Measurements from ENCODE around the gene PILRA. TPM values are rescaled to one million over a fixed set of nuclear protein-coding genes. Genes with fewer than 3 reads are reported as not detected.

PILRA gene
- total and polyA plus RNA-seq, 2 of the 13 experiments (the other 11 are each of a cell fraction or from before 2014, with no cell fraction given): 0.13 to 1.3 TPM

DNA sequence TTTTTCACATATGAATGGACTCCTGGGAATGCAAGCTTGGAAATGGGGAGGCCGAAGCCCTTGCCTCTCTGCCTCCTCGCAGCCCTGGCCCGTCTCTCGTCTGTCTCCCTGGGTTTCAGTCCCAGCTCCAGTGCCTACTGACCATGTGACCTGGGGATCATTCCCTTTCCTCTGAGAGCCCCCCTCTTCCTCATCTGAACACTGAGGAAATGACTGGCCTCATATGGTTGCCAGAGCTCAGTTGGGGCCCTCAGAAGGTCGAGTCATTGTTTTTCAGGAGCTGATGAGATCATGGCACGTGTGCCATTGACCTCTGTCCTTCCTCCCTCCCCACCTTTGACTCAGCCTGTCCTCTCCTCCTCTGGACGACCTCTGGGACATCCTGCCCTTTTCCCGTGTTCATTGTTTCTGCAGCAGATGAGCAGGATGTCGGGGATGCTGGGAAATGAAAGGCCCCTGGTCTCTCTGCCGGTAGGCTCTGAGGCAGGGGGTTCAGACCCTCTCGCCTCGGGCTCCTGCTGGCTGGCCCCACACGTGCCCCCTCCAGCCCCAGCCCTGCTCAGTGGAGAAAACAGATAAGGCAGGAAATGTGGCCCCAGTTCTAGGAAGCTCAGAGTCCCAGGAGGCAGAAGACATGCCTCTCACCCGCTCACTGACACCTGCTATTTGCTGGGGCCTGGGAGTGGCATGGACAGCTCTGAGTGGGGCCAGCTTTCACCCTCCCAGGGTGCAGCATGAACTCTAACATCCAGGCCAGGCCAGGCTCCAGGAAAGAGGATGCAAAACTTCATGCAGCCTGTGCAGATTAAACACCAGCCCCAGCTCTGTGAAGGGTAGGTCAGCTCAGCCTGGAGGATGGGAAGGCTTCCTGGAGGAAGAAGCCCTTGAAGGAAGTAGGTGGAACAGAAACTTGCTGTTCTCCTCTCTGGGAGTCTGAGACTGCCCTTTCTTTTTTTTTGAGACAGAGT lies 71.3 kb downstream of the PILRA start (continued):
- TF ChIP-seq, protein P1, sequence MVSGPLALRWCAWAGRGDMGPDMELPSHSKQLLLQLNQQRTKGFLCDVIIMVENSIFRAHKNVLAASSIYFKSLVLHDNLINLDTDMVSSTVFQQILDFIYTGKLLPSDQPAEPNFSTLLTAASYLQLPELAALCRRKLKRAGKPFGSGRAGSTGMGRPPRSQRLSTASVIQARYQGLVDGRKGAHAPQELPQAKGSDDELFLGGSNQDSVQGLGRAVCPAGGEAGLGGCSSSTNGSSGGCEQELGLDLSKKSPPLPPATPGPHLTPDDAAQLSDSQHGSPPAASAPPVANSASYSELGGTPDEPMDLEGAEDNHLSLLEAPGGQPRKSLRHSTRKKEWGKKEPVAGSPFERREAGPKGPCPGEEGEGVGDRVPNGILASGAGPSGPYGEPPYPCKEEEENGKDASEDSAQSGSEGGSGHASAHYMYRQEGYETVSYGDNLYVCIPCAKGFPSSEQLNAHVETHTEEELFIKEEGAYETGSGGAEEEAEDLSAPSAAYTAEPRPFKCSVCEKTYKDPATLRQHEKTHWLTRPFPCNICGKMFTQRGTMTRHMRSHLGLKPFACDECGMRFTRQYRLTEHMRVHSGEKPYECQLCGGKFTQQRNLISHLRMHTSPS (CRISPR knock-in tag; IDR thresholded peaks at IDR 0.05; ENCODE audit: low read depth): no peak
- TF ChIP-seq HNRNPH1 (optimal IDR thresholded peaks at IDR 0.05; ENCODE audit: low read depth, low read length) (no peak), FOXO1 (CRISPR knock-in tag; IDR thresholded peaks at IDR 0.05) (peak; percentile 88), ZNF530 (CRISPR knock-in tag; IDR thresholded peaks at IDR 0.05; ENCODE audit: low read depth) (no peak), ZFP36L2 (CRISPR knock-in tag; IDR thresholded peaks at IDR 0.05) (no peak), NCOR1 (IDR thresholded peaks at IDR 0.05; ENCODE audit: borderline replicate concordance, low read length) (peak; percentile 69; the same call in 1 of the 2 replicates), MYNN (CRISPR knock-in tag; IDR thresholded peaks at IDR 0.05; ENCODE audit: low read depth) (no peak), ZMYM4 (CRISPR knock-in tag; IDR thresholded peaks at IDR 0.05) (peak; percentile 77), MIER3 (CRISPR knock-in tag; IDR thresholded peaks at IDR 0.05; ENCODE audit: borderline replicate concordance) (peak; percentile 43; the same call in 1 of the 2 replicates), TEAD3 (CRISPR knock-in tag; optimal IDR thresholded peaks at IDR 0.05; ENCODE audit: borderline replicate concordance) (peak; percentile 52), TRIM24 (CRISPR knock-in tag; IDR thresholded peaks at IDR 0.05) (peak; percentile 66), RARG (CRISPR knock-in tag; IDR thresholded peaks at IDR 0.05; ENCODE audit: low read depth) (no peak), ZNF207 (IDR thresholded peaks at IDR 0.05; ENCODE audit: borderline replicate concordance) (no peak), GABPB1 (CRISPR knock-in tag; IDR thresholded peaks at IDR 0.05) (peak; percentile 61), MZF1 (CRISPR knock-in tag; IDR thresholded peaks at IDR 0.05; ENCODE audit: borderline replicate concordance) (no peak), NFE2L1 (CRISPR knock-in tag; IDR thresholded peaks at IDR 0.05; ENCODE audit: borderline replicate concordance) (no peak; the same call in 1 of the 2 replicates), TGIF2 (CRISPR knock-in tag; IDR thresholded peaks at IDR 0.05) (peak; percentile 89)
- TF ChIP-seq, protein P2, sequence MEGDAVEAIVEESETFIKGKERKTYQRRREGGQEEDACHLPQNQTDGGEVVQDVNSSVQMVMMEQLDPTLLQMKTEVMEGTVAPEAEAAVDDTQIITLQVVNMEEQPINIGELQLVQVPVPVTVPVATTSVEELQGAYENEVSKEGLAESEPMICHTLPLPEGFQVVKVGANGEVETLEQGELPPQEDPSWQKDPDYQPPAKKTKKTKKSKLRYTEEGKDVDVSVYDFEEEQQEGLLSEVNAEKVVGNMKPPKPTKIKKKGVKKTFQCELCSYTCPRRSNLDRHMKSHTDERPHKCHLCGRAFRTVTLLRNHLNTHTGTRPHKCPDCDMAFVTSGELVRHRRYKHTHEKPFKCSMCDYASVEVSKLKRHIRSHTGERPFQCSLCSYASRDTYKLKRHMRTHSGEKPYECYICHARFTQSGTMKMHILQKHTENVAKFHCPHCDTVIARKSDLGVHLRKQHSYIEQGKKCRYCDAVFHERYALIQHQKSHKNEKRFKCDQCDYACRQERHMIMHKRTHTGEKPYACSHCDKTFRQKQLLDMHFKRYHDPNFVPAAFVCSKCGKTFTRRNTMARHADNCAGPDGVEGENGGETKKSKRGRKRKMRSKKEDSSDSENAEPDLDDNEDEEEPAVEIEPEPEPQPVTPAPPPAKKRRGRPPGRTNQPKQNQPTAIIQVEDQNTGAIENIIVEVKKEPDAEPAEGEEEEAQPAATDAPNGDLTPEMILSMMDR (CRISPR knock-in tag; IDR thresholded peaks at IDR 0.05): no peak
- TF ChIP-seq, protein P3, sequence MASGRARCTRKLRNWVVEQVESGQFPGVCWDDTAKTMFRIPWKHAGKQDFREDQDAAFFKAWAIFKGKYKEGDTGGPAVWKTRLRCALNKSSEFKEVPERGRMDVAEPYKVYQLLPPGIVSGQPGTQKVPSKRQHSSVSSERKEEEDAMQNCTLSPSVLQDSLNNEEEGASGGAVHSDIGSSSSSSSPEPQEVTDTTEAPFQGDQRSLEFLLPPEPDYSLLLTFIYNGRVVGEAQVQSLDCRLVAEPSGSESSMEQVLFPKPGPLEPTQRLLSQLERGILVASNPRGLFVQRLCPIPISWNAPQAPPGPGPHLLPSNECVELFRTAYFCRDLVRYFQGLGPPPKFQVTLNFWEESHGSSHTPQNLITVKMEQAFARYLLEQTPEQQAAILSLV (CRISPR knock-in tag; IDR thresholded peaks at IDR 0.05; ENCODE audit: borderline replicate concordance): no peak; the same call in 1 of the 2 replicates
- TF ChIP-seq, protein P4, sequence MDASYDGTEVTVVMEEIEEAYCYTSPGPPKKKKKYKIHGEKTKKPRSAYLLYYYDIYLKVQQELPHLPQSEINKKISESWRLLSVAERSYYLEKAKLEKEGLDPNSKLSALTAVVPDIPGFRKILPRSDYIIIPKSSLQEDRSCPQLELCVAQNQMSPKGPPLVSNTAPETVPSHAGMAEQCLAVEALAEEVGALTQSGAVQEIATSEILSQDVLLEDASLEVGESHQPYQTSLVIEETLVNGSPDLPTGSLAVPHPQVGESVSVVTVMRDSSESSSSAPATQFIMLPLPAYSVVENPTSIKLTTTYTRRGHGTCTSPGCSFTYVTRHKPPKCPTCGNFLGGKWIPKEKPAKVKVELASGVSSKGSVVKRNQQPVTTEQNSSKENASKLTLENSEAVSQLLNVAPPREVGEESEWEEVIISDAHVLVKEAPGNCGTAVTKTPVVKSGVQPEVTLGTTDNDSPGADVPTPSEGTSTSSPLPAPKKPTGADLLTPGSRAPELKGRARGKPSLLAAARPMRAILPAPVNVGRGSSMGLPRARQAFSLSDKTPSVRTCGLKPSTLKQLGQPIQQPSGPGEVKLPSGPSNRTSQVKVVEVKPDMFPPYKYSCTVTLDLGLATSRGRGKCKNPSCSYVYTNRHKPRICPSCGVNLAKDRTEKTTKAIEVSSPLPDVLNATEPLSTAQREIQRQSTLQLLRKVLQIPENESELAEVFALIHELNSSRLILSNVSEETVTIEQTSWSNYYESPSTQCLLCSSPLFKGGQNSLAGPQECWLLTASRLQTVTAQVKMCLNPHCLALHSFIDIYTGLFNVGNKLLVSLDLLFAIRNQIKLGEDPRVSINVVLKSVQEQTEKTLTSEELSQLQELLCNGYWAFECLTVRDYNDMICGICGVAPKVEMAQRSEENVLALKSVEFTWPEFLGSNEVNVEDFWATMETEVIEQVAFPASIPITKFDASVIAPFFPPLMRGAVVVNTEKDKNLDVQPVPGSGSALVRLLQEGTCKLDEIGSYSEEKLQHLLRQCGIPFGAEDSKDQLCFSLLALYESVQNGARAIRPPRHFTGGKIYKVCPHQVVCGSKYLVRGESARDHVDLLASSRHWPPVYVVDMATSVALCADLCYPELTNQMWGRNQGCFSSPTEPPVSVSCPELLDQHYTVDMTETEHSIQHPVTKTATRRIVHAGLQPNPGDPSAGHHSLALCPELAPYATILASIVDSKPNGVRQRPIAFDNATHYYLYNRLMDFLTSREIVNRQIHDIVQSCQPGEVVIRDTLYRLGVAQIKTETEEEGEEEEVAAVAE (CRISPR knock-in tag; IDR thresholded peaks at IDR 0.05; ENCODE audit: borderline replicate concordance): no peak

Data from HepG2 (cell line).